Activated B cell treated with CpG ODN at 0.5 μM for 24 hours (primary cell): ENCODE results near the gene MED12L. TPM values are rescaled to one million over a fixed set of nuclear protein-coding genes. Genes with fewer than 3 reads are reported as not detected.

Experiments
- ATAC-seq: fragments of 200-7000 bp; cut with Tn5 transposase; one replicate; pipeline ENCODE4 v1.10.0; 2021; ENCODE audit warnings: low read depth, mild to moderate bottlenecking, moderate library complexity
- CTCF ChIA-PET: fragments of 350-600 bp; sonication (Branson Sonifier 250); formaldehyde crosslinking; loops from one replicate; lab custom pipeline; 2021; ENCODE audit warnings: antibody characterized with exemption; lab: Charles Lee
- POLR2A ChIA-PET: fragments of 350-600 bp; sonication (Branson Sonifier 250); formaldehyde crosslinking; loops from one replicate; lab custom pipeline; 2021; ENCODE audit warnings: antibody characterized with exemption; lab: Charles Lee
- DNase-seq: peaks from one replicate; pipeline ENCODE4 v3.0.0; 2022
- H3K27ac Mint-ChIP-seq: one replicate; pipeline ENCODE4 v1.8.0; 2020; ENCODE audit warnings: mixed read lengths
- H3K27me3 Mint-ChIP-seq: one replicate; pipeline ENCODE4 v1.8.0; 2021; ENCODE audit warnings: mixed read lengths
- H3K36me3 Mint-ChIP-seq: one replicate; pipeline ENCODE4 v1.8.0; 2021; ENCODE audit warnings: low read depth, mixed read lengths
- H3K4me1 Mint-ChIP-seq: one replicate; pipeline ENCODE4 v1.8.0; 2021; ENCODE audit warnings: mixed read lengths
- H3K4me3 Mint-ChIP-seq: one replicate; pipeline ENCODE4 v1.8.0; 2020; ENCODE audit warnings: mild to moderate bottlenecking, mixed read lengths
- H3K9me3 Mint-ChIP-seq: one replicate; pipeline ENCODE4 v1.8.0; 2020; ENCODE audit warnings: mixed read lengths
- intact Hi-C: fragments of 100-400 bp; cut with micrococcal nuclease; formaldehyde crosslinking; loops from one replicate; pipeline ENCODE4 v1.15.1; 2024
- total RNA-seq: library from RNA; stranded (reverse); gene quantifications from 2 replicates; pipeline ENCODE4 v1.2.3, GENCODE V29; 2022
- TF ChIP-seq, protein P1 (sequence below): fragments of 200-600 bp; IDR thresholded peaks from one replicate; pipeline ENCODE4 v1.8.0; 2022; ENCODE audit warnings: antibody characterized with exemption, mild to moderate bottlenecking

MED12L gene
- total RNA-seq, 1 donor from 2014 or later = 1.5 TPM

DNA sequence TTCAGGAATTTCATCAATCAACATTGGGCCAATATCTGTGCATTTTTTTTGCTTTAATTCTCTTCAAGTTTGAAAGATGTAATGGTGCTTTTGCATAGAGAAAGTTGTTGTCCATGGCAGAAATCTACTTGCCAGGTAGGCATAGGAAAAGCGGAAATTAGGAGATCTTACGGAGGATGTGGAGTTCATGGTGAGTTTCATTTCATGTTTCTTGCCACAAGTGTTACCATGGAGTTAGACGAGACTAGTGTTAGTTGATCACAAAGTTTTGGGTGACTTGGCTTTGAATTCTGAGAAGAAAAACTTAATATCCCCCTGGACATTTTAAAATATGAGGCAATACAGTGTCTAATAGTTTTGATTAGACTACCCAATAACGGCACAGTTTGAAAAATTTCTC, 244.9 kb downstream of the MED12L start:
- ChIA-PET POLR2A (no interaction called here), CTCF (no interaction called here)
- no peaks in the 10 kb centered on the region for H3K36me3 Mint-ChIP-seq
- H3K4me1 Mint-ChIP-seq = peaks cover 33% of the 10 kb centered on the region
- no peak overlapping the region for H3K27ac Mint-ChIP-seq
- ATAC-seq (no peak), DNase-seq (no peak)
- H3K27me3 Mint-ChIP-seq = no peaks in the 10 kb centered on the region
- intact Hi-C loops = no loop called here
- no peaks in the 10 kb centered on the region for H3K9me3 Mint-ChIP-seq
- TF ChIP-seq, protein P1, sequence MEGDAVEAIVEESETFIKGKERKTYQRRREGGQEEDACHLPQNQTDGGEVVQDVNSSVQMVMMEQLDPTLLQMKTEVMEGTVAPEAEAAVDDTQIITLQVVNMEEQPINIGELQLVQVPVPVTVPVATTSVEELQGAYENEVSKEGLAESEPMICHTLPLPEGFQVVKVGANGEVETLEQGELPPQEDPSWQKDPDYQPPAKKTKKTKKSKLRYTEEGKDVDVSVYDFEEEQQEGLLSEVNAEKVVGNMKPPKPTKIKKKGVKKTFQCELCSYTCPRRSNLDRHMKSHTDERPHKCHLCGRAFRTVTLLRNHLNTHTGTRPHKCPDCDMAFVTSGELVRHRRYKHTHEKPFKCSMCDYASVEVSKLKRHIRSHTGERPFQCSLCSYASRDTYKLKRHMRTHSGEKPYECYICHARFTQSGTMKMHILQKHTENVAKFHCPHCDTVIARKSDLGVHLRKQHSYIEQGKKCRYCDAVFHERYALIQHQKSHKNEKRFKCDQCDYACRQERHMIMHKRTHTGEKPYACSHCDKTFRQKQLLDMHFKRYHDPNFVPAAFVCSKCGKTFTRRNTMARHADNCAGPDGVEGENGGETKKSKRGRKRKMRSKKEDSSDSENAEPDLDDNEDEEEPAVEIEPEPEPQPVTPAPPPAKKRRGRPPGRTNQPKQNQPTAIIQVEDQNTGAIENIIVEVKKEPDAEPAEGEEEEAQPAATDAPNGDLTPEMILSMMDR = no peak
- no peak overlapping the region for H3K4me3 Mint-ChIP-seq

DNA sequence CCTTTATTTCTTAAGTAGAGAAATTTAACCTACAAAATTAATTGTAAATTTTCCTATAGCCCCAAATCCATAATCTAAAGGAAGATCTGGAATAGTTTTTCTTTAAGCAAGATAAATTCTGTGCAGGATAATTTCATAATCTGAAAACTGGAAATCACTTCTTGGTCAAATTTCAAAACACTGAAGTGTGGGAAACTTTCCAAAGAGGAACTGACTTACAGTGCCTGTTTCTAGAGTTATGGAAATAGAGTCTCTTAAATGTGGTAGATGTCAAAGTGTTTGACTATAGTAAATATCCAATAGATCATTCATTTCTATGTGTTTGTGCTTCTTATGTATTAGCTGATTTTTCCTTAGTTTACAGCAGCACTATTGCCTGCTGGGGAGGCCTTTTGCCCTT, 245.4 kb downstream of the MED12L start:
- intact Hi-C loops = no loop called here
- no peaks in the 10 kb centered on the region for H3K9me3 Mint-ChIP-seq
- H3K27me3 Mint-ChIP-seq = no peaks in the 10 kb centered on the region
- DNase-seq (no peak), ATAC-seq (no peak)
- H3K4me3 Mint-ChIP-seq = no peak overlapping the region
- H3K27ac Mint-ChIP-seq = no peak overlapping the region
- ChIA-PET POLR2A (no interaction called here), CTCF (no interaction called here)
- TF ChIP-seq, protein P1 = no peak
- H3K4me1 Mint-ChIP-seq = peaks cover 29% of the 10 kb centered on the region
- H3K36me3 Mint-ChIP-seq = no peaks in the 10 kb centered on the region

- POLR2A ChIA-PET = no interaction called here
- Mint-ChIP-seq H3K4me3 (no peak overlapping the region), H3K27me3 (no peaks in the 10 kb centered on the region), H3K36me3 (no peaks in the 10 kb centered on the region), H3K4me1 (peaks cover 24% of the 10 kb centered on the region), H3K9me3 (no peaks in the 10 kb centered on the region), H3K27ac (no peak overlapping the region)
- no peak for DNase-seq
- intact Hi-C loops = no loop called here
- CTCF ChIA-PET = no interaction called here
- TF ChIP-seq, protein P1 = no peak
- ATAC-seq = no peak
These were observed 246.2 kb downstream of the MED12L start for GRCh38 chr3:151331696-151332095.

- Mint-ChIP-seq H3K4me3 (no peak overlapping the region), H3K4me1 (peaks cover 15% of the 10 kb centered on the region), H3K27me3 (no peaks in the 10 kb centered on the region), H3K36me3 (no peaks in the 10 kb centered on the region), H3K9me3 (peaks cover 3% of the 10 kb centered on the region), H3K27ac (no peak overlapping the region)
- ATAC-seq (no peak), DNase-seq (no peak)
- intact Hi-C loops = loop anchor here (5.0 kb wide), 1 partner anchor 36 kb away; the partner anchor contains the start of gene P2RY12
- TF ChIP-seq, protein P1 = no peak
- CTCF ChIA-PET = interaction anchor here (0.8 kb wide), 1 partner anchor 21 kb away, joined by 3 read pairs; no protein-coding TSS in a partner anchor
- POLR2A ChIA-PET = interaction anchor here (1.5 kb wide), 1 partner anchor 38 kb away, joined by 3 read pairs; the partner anchor contains the start of gene P2RY12
These were observed 260.4 kb downstream of the MED12L start for GRCh38 chr3:151345859-151346258.

DNA sequence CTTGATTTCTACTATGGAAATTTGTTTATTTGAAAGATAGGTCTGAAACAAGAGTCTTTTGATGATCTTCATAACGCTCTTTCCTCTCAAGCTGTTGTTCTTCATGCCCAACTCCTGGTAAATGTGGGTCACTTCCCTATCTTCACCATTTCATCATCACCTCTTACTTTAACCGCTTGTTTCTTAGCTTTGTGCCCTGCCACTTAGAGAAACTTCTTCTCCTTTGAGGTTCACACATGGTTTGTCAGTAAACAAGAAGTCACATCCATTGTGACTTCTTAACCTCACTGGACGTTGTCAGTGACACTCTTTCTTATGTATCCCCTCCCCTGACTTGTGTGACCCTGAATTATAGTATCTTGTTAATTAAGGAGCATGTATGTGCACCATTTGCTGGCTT, 260.8 kb downstream of the MED12L start:
- Mint-ChIP-seq H3K4me3 (no peak overlapping the region), H3K4me1 (peaks cover 19% of the 10 kb centered on the region), H3K9me3 (peaks cover 3% of the 10 kb centered on the region), H3K27me3 (no peaks in the 10 kb centered on the region), H3K27ac (no peak overlapping the region), H3K36me3 (no peaks in the 10 kb centered on the region)
- intact Hi-C loops = loop anchor here (5.0 kb wide), 1 partner anchor 36 kb away; the partner anchor contains the start of gene P2RY12
- no peak for ATAC-seq
- CTCF ChIA-PET = no interaction called here
- TF ChIP-seq, protein P1 = no peak
- DNase-seq = no peak
- POLR2A ChIA-PET = interaction anchor here (1.5 kb wide), 1 partner anchor 38 kb away, joined by 3 read pairs; the partner anchor contains the start of gene P2RY12
